Cardiac muscle cell (in vitro differentiated cells and primary cell): ENCODE results near the gene CRTAP. TPM values are rescaled to one million over a fixed set of nuclear protein-coding genes. Genes with fewer than 3 reads are reported as not detected.

Source experiments
- DNase-seq, 2 donors: peaks; one replicate each; pipeline versions ENCODE4 v3.0.0 to v3.0.0-alpha.2; 2010 to 2017; ENCODE audit warnings: low read depth in 1 of 2, low spot score in 1 of 2
- H3K27ac ChIP-seq: fragments of 200-600 bp; sonication (generic); 2 replicates; pipeline ENCODE4 v1.5.1; 2016
- H3K27me3 ChIP-seq: fragments of 200-600 bp; sonication (generic); 2 replicates; pipeline ENCODE4 v1.6.0; 2016; ENCODE audit warnings: control low read depth
- H3K36me3 ChIP-seq: fragments of 200-600 bp; sonication (generic); 2 replicates; pipeline ENCODE4 v1.5.1; 2016; ENCODE audit warnings: control low read depth
- H3K4me1 ChIP-seq: fragments of 200-600 bp; sonication (generic); 2 replicates; pipeline ENCODE4 v1.8.1; 2017; ENCODE audit warnings: low read depth, mild to moderate bottlenecking, mixed run types
- H3K4me3 ChIP-seq: fragments of 200-600 bp; sonication (generic); 2 replicates; pipeline ENCODE4 v1.5.1; 2016; ENCODE audit warnings: mild to moderate bottlenecking
- H3K9me3 ChIP-seq: fragments of 200-600 bp; sonication (generic); 2 replicates; pipeline ENCODE4 v1.5.1; 2017; ENCODE audit warnings: low read depth, mild to moderate bottlenecking, control low read depth
- polyA plus RNA-seq: library from polyadenylated mRNA; unstranded; fragments of >200 nt; fragmentation: Nextera tagmentation; extraction: Ambion mirVana; gene quantifications from 2 replicates; pipeline ENCODE4 v1.2.1, GENCODE V29; 2016
- total RNA-seq: library from RNA; depleted of rRNA; stranded (reverse); fragments of >200 nt; gene quantifications from 2 replicates; pipeline ENCODE4 v1.2.3, GENCODE V29; 2016
- TF ChIP-seq, protein P1 (sequence below): IDR thresholded peaks from 2 replicates; pipeline ENCODE4 v1.5.1; 2012; ENCODE audit warnings: low read depth, mild to moderate bottlenecking, low read length

CRTAP gene
- total and polyA plus RNA-seq, 2 experiments from 2014 or later = 83.6 to 127 TPM

DNA sequence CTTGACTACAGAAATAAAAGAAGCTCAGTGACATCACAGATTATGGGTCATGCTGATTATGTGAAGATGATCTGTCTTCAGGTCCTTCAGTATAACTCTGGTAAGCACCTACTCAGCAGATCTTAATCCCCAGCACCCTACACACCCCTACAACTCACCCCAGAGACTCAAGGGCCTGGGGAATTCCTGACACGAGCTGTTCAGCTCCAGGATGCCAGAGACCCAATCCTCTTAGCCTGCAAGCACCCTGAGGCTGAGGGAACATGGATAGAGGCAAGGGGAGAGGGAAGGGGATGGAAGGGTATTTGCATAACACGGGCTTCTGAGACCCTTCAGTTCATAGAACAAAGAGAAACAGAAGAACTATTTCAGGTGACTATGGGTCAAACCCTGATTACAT lies 29.9 kb upstream of the CRTAP start:
- no peak for DNase-seq
- H3K36me3 ChIP-seq = no peaks in the 10 kb centered on the region
- no peaks in the 10 kb centered on the region for H3K27me3 ChIP-seq
- H3K4me1 ChIP-seq = peaks cover 10% of the 10 kb centered on the region
- no peak overlapping the region for H3K27ac ChIP-seq
- H3K9me3 ChIP-seq = no peaks in the 10 kb centered on the region
- TF ChIP-seq, protein P1, sequence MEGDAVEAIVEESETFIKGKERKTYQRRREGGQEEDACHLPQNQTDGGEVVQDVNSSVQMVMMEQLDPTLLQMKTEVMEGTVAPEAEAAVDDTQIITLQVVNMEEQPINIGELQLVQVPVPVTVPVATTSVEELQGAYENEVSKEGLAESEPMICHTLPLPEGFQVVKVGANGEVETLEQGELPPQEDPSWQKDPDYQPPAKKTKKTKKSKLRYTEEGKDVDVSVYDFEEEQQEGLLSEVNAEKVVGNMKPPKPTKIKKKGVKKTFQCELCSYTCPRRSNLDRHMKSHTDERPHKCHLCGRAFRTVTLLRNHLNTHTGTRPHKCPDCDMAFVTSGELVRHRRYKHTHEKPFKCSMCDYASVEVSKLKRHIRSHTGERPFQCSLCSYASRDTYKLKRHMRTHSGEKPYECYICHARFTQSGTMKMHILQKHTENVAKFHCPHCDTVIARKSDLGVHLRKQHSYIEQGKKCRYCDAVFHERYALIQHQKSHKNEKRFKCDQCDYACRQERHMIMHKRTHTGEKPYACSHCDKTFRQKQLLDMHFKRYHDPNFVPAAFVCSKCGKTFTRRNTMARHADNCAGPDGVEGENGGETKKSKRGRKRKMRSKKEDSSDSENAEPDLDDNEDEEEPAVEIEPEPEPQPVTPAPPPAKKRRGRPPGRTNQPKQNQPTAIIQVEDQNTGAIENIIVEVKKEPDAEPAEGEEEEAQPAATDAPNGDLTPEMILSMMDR = no peak
- no peak overlapping the region for H3K4me3 ChIP-seq

DNA sequence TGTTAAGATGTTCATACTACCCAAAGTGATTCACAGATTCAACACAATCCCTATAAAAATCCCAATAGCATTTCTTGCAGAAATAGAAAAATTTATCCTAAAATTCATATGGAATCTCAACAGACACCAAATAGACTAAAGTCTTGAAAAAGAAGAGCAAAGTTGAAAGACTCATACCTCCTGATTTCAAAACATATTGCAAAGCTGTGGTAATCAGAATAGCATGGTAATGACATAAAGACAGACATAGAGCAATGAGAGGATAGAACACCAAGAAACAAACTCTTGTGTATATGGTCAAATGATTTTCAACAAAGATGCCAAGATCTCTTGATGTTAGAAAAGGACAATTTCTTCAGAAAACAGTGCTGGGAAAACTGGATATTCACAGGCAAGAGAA lies 25.1 kb upstream of the CRTAP start:
- TF ChIP-seq, protein P1 = no peak

GRCh38 chr3:33089515-33089914 lies 24.3 kb upstream of the CRTAP start:
- TF ChIP-seq, protein P1 = no peak
- no peak overlapping the region for H3K4me3 ChIP-seq
- H3K36me3 ChIP-seq = peaks cover 4% of the 10 kb centered on the region
- no peak for DNase-seq
- H3K4me1 ChIP-seq = peaks cover 3% of the 10 kb centered on the region
- H3K27ac ChIP-seq = no peak overlapping the region
- H3K9me3 ChIP-seq = no peaks in the 10 kb centered on the region
- H3K27me3 ChIP-seq = no peaks in the 10 kb centered on the region

More for the DNA sequence above, 25.1 kb upstream of the CRTAP start:
- no peaks in the 10 kb centered on the region for H3K9me3 ChIP-seq
- no peaks in the 10 kb centered on the region for H3K27me3 ChIP-seq
- no peak for DNase-seq
- peaks cover 10% of the 10 kb centered on the region for H3K4me1 ChIP-seq
- no peak overlapping the region for H3K27ac ChIP-seq
- H3K36me3 ChIP-seq = peaks cover 4% of the 10 kb centered on the region
- H3K4me3 ChIP-seq = no peak overlapping the region

GRCh38 chr3:33091746-33092145 lies 22.1 kb upstream of the CRTAP start:
- Histone ChIP-seq H3K4me3 (no peak overlapping the region), H3K27ac (no peak overlapping the region), H3K27me3 (no peaks in the 10 kb centered on the region), H3K9me3 (no peaks in the 10 kb centered on the region), H3K4me1 (no peaks in the 10 kb centered on the region), H3K36me3 (peaks cover 4% of the 10 kb centered on the region)
- no peak for DNase-seq
- TF ChIP-seq, protein P1 = no peak

GRCh38 chr3:33092496-33093254 lies 21.1 kb upstream of the CRTAP start:
- TF ChIP-seq, protein P1 = no peak
- no peak overlapping the region for H3K4me3 ChIP-seq
- DNase-seq = no peak
- no peaks in the 10 kb centered on the region for H3K4me1 ChIP-seq
- no peaks in the 10 kb centered on the region for H3K27me3 ChIP-seq
- H3K36me3 ChIP-seq = peaks cover 4% of the 10 kb centered on the region
- no peaks in the 10 kb centered on the region for H3K9me3 ChIP-seq
- no peak overlapping the region for H3K27ac ChIP-seq
